Activated CD4-positive, alpha-beta T cell treated with anti-CD3 and anti-CD28 coated beads, Interleukin-2, amount 10 ng/mL, durations not matched to agents 24 days and 14 days (primary cell): ENCODE results near the gene FZR1. TPM values are rescaled to one million over a fixed set of nuclear protein-coding genes. Genes with fewer than 3 reads are reported as not detected.
A peak's percentile ranks its signal among the peaks of the same experiment; 100 is the strongest.
"Not testable (repeated sequence)": the region's sequence is repeated elsewhere in the genome, so short reads cannot be mapped to it uniquely, and the experiment has no call there.

Experiments used
- DNase-seq: peaks from one replicate; pipeline ENCODE4 v3.0.0; 2022
- H3K27ac Mint-ChIP-seq: one replicate; pipeline ENCODE4 v1.8.0; 2022; ENCODE audit warnings: mild to moderate bottlenecking, mixed read lengths
- H3K27me3 Mint-ChIP-seq: one replicate; pipeline ENCODE4 v1.8.0; 2022; ENCODE audit warnings: mixed read lengths
- H3K36me3 Mint-ChIP-seq: one replicate; pipeline ENCODE4 v1.8.0; 2022; ENCODE audit warnings: low read depth, mild to moderate bottlenecking, mixed read lengths
- H3K4me1 Mint-ChIP-seq: one replicate; pipeline ENCODE4 v1.8.0; 2021; ENCODE audit warnings: mixed read lengths
- H3K4me3 Mint-ChIP-seq: one replicate; pipeline ENCODE4 v1.8.0; 2022; ENCODE audit warnings: mild to moderate bottlenecking, moderate library complexity, mixed read lengths
- H3K9me3 Mint-ChIP-seq: one replicate; pipeline ENCODE4 v1.8.0; 2021; ENCODE audit warnings: mixed read lengths
- intact Hi-C: fragments of 100-400 bp; cut with micrococcal nuclease; formaldehyde crosslinking; loops from one replicate; pipeline ENCODE4 v1.15.1; 2023
- total RNA-seq: library from RNA; stranded (reverse); gene quantifications from 2 replicates; pipeline ENCODE4 v1.2.3, GENCODE V29; 2022

Gene FZR1
- total RNA-seq, 1 donor from 2014 or later: 37.3 TPM

DNA sequence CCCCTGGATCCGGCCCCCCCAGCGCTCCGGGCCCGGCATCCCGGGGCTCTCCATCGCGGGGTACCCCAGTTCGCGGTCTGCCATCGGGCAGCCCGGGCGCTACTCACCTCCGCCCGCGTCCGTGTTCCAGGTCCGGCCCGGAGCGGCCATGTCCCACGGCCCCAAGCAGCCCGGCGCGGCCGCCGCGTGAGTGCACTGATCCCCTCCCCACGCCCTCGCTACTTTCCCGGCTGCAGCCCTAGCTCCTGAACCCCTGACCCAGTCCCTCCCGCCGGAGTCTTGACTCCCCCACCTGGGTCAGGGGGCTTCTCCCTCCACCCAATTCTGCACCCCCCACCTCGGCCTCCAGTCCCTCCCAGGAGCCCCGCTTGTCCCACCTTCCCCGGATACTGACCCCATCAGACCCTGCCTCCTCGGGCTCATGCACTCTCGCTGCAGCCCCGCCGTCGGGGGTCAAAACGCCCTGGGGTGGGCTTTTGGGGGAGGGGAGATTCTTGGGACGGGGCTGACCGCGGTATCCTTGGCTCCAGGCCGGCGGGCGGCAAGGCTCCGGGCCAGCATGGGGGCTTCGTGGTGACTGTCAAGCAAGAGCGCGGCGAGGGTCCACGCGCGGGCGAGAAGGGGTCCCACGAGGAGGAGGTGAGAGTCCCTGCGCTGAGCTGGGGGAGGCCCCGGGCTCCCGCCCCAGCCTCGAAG, 67.2 kb downstream of the FZR1 start:
- Mint-ChIP-seq H3K27ac (peak overlapping the region; percentile 79), H3K27me3 (no peaks in the 10 kb centered on the region), H3K36me3 (peaks cover 14% of the 10 kb centered on the region), H3K9me3 (no peaks in the 10 kb centered on the region), H3K4me1 (peaks cover 11% of the 10 kb centered on the region), H3K4me3 (peak overlapping the region; percentile 83)
- no peak for DNase-seq
- intact Hi-C loops: loop anchor here (2.0 kb wide), 2 partner anchors 53 to 187 kb away; partner anchors contain the start of genes APBA3 and CACTIN

DNA sequence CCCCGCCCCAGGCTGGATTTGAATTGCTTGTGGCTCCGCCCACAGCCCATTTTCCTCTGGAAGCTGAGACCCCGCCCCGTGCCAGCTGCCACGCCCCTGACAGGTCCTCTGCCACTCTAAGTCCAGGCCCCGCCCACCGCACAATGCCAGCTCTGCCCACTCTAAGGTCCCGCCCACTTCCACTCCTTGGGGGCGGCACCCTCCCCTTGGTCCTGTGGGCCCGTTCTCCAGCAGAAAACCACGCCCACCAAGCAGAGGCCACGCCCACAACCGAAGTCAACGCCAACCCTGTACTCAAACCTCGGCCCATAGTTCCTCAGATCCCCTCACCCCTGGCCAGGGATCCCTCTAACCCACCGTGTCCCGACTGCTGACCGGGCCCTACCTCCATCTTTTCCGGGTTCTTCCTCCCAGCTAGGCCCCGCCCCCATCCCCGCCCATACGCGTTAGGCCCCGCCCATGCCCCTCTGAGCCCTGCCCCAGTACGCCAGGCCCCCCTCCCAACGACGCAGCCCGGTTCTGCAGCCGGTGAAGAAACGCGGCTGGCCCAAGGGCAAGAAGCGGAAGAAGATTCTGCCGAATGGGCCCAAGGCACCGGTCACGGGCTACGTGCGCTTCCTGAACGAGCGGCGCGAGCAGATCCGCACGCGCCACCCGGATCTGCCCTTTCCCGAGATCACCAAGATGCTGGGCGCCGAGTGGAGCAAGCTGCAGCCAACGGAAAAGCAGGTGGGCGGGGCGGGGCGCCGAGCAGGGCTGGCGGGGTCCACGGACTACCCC, 67.9 kb downstream of the FZR1 start:
- Mint-ChIP-seq H3K27ac (peak overlapping the region; percentile 79), H3K27me3 (no peaks in the 10 kb centered on the region), H3K4me3 (peak overlapping the region; percentile 83), H3K4me1 (peaks cover 11% of the 10 kb centered on the region), H3K9me3 (no peaks in the 10 kb centered on the region), H3K36me3 (peaks cover 16% of the 10 kb centered on the region)
- peak; percentile 97 for DNase-seq
- intact Hi-C loops: loop anchor here (2.0 kb wide), 2 partner anchors 53 to 187 kb away; partner anchors contain the start of genes APBA3 and CACTIN

DNA sequence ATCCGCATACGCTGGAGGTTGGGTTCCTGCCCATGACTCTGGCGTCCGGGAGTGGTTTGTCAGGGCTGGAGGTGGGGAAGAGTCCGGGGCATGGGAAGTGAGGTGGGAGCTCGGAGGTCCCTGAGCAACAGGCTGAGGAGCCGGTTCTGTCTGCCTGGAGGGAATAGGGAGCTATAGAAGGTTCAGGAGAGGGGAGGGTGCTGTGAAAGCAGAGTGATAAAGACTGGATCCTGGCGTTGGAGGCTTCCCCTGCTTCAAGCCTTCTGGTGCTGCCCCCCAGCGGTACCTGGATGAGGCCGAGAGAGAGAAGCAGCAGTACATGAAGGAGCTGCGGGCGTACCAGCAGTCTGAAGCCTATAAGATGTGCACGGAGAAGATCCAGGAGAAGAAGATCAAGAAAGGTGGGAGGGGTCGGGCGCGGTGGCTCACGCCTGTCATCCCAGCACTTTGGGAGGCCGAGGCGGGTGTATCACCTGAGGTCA, 69.2 kb downstream of the FZR1 start:
- Mint-ChIP-seq H3K9me3 (no peaks in the 10 kb centered on the region), H3K27me3 (no peaks in the 10 kb centered on the region), H3K4me1 (peaks cover 13% of the 10 kb centered on the region), H3K27ac (no peak overlapping the region), H3K4me3 (no peak overlapping the region), H3K36me3 (peaks cover 16% of the 10 kb centered on the region)
- intact Hi-C loops: no loop called here
- peak; percentile 70 for DNase-seq

DNA sequence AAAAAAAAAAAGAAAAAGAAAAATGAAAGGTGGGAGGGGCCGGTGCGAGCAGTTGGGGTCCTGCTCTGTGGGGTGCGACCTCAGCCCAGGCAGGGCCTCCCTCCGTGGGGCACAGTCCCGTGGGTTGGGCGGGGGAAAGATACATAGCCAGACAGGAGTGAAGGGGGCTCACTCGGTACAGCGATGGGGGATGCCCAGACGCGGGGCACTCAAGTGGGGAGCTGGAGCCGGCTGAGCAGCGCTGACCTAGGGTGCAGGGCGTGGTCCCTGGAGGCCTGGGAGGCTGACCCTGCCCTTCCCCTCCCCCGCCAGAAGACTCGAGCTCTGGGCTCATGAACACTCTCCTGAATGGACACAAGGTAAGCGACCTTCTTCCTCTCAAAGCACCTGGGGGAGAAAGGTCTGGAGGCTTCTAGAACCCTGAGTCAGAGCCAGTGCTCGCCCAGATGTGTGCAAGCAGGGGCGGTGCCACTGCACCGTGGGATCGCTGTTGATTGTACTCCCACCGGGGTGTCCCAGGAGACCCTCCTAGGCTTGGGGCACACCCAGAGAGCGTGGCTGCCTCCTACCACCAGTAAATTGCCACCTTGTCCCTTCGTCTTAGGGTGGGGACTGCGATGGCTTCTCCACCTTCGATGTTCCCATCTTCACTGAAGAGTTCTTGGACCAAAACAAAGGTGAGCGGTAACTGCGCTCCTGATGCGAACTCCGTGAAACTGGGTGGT, 70.0 kb downstream of the FZR1 start:
- intact Hi-C loops: no loop called here
- Mint-ChIP-seq H3K27ac (no peak overlapping the region), H3K27me3 (no peaks in the 10 kb centered on the region), H3K4me1 (peaks cover 11% of the 10 kb centered on the region), H3K4me3 (no peak overlapping the region), H3K9me3 (no peaks in the 10 kb centered on the region), H3K36me3 (peaks cover 16% of the 10 kb centered on the region)
- no peak for DNase-seq

DNA sequence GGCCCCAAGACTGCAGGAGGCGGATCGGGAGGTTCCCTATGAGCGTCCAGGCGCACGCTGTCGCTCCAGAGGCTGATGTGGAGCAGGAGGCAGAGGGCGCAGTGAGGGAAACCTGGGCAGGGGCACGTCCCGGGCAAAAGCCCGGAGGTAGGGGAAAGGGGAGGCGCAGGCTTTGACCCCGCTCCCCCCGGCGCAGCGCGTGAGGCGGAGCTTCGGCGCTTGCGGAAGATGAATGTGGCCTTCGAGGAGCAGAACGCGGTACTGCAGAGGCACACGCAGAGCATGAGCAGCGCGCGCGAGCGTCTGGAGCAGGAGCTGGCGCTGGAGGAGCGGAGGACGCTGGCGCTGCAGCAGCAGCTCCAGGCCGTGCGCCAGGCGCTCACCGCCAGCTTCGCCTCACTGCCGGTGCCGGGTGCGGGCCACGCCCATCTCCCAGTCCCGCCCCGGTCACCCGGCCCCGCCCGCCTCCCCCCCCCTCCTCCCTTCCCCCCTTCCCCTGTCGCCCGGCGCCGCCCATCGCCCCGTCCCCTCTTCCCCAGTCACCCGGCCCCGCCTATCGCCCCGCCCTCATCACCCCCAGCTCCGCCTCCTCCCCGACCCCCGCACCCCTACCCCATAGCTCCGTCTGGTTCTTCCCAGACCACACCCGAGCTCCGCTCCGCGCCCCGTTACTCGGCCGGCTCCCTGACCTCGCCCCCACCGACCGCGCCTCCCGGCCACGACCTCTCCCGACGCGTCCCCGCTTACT, 70.8 kb downstream of the FZR1 start:
- Mint-ChIP-seq H3K9me3 (no peaks in the 10 kb centered on the region), H3K36me3 (peaks cover 16% of the 10 kb centered on the region), H3K4me1 (peaks cover 8% of the 10 kb centered on the region), H3K27me3 (no peaks in the 10 kb centered on the region), H3K27ac (no peak overlapping the region), H3K4me3 (no peak overlapping the region)
- intact Hi-C loops: no loop called here
- no peak for DNase-seq

DNA sequence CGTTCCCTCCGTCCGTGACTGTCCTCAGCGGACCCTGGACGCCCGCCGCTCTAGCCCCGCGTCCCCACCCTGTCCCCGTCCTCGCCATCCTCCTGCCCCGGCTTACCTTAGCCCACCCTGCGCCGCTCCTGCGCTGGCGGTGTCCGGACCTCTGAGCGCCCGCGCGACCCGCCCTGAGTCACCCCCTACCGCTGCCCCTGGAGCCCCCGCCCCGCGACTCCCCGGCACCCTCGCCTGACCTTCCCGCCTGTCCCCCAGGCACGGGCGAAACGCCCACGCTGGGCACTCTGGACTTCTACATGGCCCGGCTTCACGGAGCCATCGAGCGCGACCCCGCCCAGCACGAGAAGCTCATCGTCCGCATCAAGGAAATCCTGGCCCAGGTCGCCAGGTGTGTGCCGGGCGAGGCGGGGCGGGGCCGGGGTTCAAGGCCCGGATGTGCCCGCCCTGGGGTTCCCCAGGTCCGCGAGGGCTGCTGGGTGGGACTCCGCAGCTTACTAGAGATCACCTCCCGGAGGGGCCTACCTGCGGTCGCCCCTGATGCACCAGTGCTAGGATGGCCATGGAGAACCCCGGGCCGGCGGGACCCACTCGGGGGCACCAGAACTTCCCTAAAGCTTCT, 71.7 kb downstream of the FZR1 start:
- intact Hi-C loops: no loop called here
- no peak overlapping the region for H3K4me3 Mint-ChIP-seq
- H3K9me3 Mint-ChIP-seq: no peaks in the 10 kb centered on the region
- peaks cover 16% of the 10 kb centered on the region for H3K36me3 Mint-ChIP-seq
- H3K27me3 Mint-ChIP-seq: no peaks in the 10 kb centered on the region
- peaks cover 4% of the 10 kb centered on the region for H3K4me1 Mint-ChIP-seq
- DNase-seq: no peak
- H3K27ac Mint-ChIP-seq: no peak overlapping the region

DNA sequence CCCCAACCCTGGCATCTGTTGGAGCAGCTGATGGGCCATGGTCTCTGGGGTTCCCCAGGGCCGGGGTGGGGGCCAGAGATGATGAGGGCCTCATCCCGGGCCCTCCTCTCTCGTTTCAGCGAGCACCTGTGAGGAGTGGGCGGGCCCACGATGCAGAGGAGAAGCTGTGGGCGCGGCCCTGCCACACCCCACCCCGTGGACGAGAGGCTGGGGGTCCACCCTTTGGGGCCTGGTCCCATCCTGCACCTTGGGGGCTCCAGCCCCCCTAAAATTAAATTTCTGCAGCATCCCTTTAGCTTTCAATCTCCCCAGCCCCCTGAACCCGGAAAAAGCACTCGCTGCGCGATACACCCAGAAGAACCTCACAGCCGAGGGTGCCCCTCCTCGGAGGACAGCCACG, 72.3 kb downstream of the FZR1 start:
- no peak for DNase-seq
- intact Hi-C loops: no loop called here
- Mint-ChIP-seq H3K4me3 (no peak overlapping the region), H3K9me3 (no peaks in the 10 kb centered on the region), H3K27me3 (peaks cover 1% of the 10 kb centered on the region), H3K36me3 (peaks cover 16% of the 10 kb centered on the region), H3K4me1 (peaks cover 4% of the 10 kb centered on the region), H3K27ac (no peak overlapping the region)

DNA sequence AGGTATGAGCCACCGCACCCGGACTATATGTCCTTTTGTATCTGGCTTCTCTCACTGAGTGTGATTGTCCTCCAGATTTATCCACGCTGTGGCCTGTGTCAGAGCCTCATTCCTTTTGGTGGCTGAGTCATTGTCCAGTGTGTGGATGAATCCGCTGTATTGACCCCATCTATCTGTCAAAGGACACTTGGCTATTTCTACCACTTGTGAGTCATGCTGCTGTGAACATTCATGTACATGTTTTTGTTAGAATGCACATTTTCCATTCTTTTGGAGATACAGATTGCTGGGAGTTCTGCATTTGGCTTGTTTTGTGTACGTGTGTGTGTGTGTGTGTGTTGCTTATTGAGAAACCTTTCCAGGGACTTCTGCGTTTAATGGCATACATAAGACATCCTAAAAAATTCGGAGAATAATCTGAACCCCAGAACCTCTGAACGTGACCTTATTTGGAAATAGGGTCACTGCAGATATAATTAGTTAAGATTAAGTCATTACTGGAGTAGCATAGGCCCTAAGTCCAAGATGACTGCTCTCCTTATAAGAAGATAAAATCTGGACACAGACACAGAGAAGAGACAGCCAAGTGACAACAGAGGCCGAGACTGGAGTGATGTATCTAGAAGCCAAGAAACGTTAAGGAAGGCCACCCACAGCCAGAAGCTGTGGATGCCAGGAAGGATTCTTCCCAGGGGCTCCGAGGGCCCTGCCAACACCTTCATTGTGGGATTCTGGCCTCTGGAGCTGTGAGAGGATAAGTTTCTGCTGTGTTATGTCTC, 74.2 kb downstream of the FZR1 start:
- Mint-ChIP-seq H3K27me3 (peaks cover 2% of the 10 kb centered on the region), H3K9me3 (no peaks in the 10 kb centered on the region), H3K27ac (no peak overlapping the region), H3K36me3 (peaks cover 6% of the 10 kb centered on the region), H3K4me3 (no peak overlapping the region), H3K4me1 (peaks cover 2% of the 10 kb centered on the region)
- intact Hi-C loops: no loop called here
- no peak for DNase-seq

DNA sequence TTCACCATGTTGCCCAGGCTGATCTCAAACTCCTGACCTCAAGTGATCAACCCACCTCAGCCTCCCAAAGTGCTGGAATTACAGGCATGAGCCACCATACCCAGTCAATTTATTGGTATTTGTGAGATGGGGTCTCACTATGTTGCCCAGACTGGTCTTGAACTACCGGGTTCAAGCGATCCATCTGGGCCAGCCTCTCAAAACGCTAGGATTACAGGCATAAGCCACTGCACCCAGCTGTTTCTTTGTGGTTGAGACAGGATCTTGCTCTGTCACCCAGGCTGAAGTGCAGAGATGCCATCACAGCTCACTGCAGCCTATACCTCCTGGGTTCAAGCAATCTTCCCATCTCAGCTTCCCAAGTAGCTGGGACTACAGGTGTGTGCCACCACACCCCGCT, 75.7 kb downstream of the FZR1 start:
- H3K36me3 Mint-ChIP-seq, H3K4me1 Mint-ChIP-seq, H3K9me3 Mint-ChIP-seq, H3K27ac Mint-ChIP-seq, intact Hi-C loops, DNase-seq, H3K27me3 Mint-ChIP-seq, H3K4me3 Mint-ChIP-seq: not testable (repeated sequence)

DNA sequence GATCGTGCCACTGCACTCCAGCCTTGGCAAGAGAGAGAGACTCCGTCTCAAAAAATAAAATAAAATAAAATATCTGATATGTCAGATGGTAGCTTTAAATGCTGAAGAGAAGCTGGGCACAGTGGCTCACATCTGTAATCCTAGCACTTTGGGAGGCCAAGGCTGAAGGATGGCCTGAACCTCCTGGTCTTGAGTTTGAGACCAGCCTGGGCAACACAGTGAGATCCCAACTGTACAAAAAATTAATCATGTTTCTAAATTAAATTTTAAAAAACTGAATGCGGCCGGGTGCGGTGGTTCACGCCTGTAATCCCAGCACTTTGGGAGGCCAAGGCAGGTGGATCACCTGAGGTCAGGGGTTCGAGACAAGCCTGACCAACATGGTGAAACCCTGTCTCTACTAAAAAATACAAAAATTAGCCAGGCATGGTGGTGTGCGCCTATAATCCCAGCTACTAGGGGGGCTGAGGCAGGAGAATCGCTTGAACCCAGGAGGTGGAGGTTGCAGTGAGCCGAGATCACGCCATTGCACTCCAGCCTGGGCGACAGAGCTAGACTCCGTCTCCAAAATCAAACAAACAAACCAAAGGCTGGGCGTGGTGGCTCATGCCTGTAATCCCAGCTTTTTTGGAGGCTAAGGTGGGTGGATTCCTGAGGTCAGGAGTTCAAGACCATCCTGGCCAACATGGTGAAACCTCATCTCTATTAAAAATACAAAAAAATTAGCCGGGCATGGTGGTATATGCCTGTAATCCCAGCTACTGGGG, 78.1 kb downstream of the FZR1 start:
- H3K36me3 Mint-ChIP-seq, intact Hi-C loops, DNase-seq, H3K27ac Mint-ChIP-seq, H3K27me3 Mint-ChIP-seq, H3K9me3 Mint-ChIP-seq, H3K4me1 Mint-ChIP-seq, H3K4me3 Mint-ChIP-seq: not testable (repeated sequence)

DNA sequence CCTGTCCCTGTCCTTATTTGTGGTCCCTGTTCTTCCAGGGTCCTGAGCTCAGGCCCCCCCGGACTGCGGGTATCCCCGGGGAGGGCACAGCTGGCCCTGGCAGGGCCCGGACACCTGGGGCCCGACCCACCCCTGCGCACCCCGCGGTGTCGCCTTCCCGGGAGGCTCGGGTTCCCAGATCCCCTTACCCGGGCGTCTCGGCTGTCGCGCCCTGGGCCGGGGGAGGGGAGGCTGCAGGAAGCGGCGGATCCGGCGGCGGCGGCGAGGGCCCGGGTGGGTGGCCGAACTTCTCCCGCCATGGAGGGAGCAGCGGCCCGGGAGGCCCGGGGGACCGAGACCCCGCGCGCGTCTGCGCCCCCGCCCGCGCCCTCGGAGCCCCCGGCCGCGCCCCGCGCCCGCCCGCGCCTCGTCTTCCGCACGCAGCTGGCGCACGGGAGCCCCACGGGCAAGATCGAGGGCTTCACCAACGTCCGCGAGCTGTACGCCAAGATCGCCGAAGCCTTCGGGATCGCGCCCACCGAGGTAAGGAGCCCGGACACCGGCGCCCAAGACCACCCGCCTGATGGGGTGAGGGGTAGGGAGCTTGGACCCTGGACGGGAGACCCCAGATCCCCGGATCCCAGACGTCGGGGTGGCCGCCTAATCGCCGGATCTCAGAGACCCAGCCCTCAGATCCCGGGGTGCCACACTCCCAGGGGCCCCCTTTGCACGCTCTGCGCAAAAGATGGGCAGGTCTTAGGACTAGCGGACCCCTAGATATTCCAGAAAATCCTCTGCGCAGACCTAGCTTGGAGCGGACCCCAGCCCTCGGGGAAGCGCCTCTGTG, 79.4 kb downstream of the FZR1 start, which contains the start of gene GIPC3:
TSS of gene GIPC3 (plus strand) at position 178 of the 826 bp plus-strand sequence. CDS start at position 298, 120 bp downstream.
- H3K27ac Mint-ChIP-seq: no peak within 1 kb of the TSS
- no peak for DNase-seq
- H3K27me3 Mint-ChIP-seq: peaks cover 2% of the 10 kb centered on the region
- H3K9me3 Mint-ChIP-seq: no peaks in the 10 kb centered on the region
- intact Hi-C loops: no loop called here
- no peaks in the 10 kb centered on the region for H3K36me3 Mint-ChIP-seq
- no peaks in the 10 kb centered on the region for H3K4me1 Mint-ChIP-seq
- H3K4me3 Mint-ChIP-seq: no peak within 1 kb of the TSS
